AG08395 (cell line): ENCODE data around the gene CHAD.

Experiments
- DNase-seq: peaks from one replicate; pipeline ENCODE4 v3.0.0; 2012; ENCODE audit warnings: mixed read lengths, low spot score

The CHAD gene

DNA sequence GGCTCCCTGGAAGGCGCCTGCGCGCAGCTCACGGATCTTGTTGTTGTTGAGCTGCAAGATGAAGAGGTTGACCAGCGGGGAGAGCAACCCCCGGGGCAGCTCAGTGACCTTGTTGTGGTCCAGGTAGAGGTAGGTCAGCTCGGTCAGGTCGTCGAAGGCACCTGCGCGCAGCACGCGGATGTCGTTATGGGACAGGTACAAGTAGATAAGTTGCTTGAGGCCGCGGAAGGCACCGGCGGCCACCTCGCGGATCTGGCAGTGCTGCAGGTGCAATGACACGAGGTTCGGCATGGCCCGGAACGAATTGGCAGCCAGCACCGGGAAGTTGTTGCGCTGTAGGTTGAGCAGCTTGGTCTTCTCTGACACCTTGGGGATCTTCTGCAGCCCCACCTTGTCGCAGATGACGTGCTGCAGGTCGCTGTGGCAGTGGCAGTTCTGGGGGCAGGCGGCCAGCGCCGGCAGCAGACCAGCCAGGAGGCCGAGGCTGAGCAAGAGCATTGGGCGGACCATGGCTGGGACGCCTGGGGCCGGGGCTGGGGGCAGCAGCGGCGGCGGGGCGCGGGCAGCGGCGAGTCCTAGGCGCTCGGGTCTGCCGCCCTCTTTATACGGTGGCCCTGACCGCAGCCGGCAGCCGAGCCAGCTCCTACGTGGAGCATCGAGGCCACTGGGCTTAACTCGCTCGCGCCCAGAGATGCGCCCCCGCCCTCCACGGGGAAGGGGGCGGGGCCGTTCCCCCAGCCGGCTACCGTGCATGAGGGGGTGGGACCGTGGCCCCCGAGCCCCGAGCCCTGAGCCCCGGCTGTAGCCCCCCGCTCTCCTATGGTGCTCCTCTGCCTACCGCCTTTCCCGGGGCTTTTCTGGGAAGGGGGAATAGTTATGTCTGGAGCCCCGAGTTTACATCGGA is at the start of gene CHAD:
Gene CHAD (minus strand): TSS at position 577 of the 904 bp plus-strand sequence. CDS start 67 bp downstream, at position 510.
- peak; percentile 41 for DNase-seq

DNA sequence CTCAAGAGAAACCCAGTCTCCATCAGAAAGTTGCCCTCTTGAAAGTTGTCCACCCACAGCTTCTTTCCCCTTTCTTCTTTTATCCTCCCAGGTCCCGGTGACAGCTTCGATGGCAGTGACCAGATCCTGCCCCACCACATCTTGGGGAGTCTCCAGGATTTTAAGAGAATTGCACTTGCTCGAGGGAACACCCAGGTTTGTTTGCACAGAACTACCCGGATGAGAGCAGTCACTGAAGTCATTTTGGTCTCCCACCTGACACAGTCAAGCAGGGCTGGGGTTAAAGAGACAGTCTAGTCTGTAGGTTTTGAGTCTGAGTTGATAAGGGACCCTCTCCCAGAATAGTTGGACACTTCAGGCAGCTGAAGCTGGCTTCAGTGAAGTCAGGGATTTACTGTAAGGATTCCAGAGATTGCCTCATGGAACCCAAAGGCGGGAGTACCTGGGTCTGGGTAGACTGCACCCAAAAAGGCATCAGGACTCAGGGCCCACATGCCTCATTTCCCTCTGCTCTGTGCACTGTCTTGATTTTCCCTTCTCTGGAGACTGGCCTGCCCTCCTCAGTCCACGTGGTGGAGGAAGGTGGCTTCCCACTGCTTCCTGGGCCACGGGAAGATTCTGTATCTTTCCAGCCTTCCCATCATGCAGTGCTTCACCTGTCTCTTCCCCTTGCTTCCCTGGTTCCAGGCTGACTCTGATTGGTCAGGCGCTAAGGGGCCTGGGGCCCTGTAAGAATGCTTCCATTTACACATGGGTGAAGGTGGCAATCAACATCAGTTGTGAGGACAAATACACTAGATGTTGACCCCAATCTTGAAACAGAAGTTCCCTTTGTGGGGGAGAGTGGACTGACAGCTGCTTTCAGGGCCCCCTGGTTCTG is 49.1 kb upstream of the CHAD start:
- no peak for DNase-seq

GRCh38 chr17:50517011-50517410 is 48.3 kb upstream of the CHAD start:
- DNase-seq: no peak

DNA sequence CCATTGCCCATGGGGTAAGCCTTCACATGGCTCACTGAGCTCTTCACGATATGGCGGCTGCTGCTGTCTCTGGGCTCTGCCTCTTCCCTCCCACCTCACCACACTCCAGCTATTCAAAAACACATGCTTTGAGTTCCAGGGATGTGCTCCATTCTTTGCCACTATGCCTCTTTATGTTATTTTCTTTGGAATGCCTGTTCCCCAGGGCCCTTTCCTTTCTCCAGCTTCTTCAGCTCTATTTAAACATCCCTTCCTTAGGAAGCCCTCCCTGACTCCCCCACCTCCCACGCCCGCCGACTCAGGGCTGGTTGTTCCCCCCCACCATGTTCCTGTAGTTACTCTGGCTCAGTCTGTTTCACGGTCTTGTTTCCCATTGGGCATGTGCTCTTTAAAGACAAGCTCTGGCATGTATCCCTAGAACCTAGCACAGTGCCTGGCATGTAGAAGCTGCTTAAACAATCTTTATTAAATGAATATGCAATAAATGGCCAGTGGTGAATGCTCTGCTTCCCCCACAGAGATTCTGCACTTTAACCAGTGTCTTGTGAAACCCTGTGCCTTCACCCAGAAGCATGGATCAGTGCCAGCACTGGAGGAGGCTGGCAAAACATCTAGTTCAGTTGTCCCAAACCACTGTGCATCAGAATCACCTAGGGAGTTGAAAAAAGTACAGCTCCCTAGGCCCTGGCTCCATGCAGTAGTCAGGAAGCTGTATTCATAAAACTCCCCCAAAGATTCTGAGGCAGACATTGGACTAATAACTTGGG is 46.4 kb upstream of the CHAD start:
- DNase-seq: peak; percentile 44

- no peak for DNase-seq
Measured at GRCh38 chr17:50514388-50514787, 45.7 kb upstream of the CHAD start.

- no peak for DNase-seq
Measured at GRCh38 chr17:50513495-50513894, 44.8 kb upstream of the CHAD start.

DNA sequence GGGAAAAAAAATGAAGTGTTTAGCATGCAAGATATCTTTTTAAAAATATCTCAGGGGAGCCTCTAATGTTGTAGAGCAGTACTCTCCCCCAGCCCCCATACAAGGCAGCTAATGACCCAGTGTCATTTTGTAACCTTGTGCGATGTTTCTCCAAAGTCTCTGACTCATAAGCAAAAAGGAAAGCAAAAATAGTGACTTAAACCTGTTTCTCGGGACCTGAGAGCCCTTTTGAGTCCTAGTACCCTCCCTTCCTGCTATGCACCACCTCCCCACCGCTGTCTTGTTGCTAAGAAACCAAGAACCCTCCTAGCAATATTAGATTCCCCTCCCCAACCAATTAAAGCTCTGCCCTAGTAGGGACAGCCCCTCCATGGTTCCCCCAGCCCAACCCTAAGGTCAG is 42.4 kb upstream of the CHAD start:
- DNase-seq: no peak

- no peak for DNase-seq
Measured at GRCh38 chr17:50508573-50509460, 40.1 kb upstream of the CHAD start.

- peak; percentile 86 for DNase-seq
Measured at GRCh38 chr17:50507871-50508572, 39.3 kb upstream of the CHAD start, which contains the start of gene MYCBPAP. MYCBPAP (plus strand) TSS chr17:50508439; CDS start chr17:50508675, 236 bp downstream.

DNA sequence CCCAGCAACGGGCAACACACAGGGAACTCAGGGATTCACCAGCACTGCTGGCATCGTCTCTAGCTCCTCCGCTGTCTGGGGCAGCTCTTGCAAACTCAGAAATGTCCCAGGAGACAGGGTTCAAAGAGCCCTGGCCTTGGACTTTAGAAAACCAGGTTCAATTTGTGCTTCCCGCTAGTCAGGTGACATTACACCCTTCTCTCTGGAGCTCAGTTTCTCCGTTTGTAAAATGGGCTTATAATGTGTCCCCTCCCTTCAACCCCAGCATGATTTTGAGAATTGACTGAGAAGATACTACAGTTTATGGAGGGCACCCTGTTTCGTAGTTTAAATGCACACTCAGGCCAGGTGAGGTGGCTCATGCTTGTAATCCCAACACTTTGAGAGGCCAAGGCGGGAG is 37.6 kb upstream of the CHAD start:
- no peak for DNase-seq

GRCh38 chr17:50505591-50506130 is 37.0 kb upstream of the CHAD start:
- no peak for DNase-seq

DNA sequence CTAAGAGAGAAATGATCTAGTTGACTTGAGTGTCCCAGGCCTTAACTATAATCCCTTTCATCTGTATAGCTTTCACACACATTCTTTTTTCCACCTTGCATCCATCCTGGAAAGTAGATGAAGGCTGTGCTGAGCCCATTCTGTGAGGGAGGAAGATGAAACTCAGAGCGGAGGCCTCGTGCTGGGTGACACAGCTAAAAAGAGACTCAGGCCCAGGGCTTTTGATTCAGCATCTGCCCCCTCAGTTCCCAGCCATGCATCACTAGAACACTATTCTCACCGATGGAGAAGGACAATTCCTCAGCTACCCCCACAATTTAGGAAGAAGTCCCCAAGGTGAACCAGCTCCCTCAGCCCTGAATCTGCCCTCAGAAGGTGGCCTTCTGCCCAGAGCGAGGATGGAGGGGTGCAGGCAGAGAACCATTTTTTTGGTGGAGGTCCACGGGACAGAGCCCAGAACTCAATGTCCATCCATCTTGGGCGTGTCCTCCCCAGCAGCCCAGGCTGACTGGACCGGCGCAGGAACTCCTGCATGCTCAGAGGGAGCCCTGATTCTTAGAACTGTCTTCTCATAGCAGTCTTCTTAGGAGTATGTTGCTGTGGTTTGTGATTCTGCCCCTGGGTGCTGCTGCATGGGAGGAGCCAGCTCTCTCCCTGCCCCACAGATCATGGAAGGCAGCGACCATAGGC is 33.8 kb upstream of the CHAD start:
- no peak for DNase-seq

DNA sequence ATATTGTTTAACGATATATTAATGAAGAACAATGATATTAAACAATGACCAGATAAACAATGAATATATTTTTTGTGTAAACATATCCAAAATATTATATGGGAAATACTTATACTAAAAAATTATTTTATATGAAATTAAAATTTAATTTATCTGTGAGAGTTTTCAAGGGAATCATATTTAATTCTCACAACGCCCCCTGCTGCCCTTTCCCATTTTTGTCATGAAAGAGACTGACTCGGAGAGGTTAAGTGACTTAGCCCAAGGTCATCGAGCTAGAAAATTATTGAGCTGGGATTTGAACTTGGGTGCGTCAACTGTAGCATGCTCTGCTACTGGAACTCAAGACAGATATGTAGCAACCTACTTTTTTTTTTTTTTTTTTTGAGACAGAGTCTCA is 32.4 kb upstream of the CHAD start:
- no peak for DNase-seq

DNA sequence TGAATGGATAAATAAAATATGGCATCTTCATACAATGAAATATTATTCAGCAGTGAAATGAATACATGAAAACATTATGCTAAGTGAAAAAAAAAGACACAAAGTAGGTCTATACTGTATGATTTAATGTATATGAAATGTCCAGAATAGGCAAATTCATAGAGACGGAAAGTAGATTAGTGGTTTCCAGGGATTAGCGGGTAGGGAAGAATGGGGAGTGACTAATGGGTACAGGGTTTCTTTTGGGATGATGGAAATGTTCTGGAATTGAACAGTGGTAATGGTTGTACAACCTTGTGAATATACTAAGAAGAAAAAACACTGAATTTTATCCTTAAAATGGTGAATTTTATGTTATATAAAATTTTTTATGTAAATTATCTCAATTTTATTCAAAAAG is 31.0 kb upstream of the CHAD start:
- DNase-seq: no peak

DNA sequence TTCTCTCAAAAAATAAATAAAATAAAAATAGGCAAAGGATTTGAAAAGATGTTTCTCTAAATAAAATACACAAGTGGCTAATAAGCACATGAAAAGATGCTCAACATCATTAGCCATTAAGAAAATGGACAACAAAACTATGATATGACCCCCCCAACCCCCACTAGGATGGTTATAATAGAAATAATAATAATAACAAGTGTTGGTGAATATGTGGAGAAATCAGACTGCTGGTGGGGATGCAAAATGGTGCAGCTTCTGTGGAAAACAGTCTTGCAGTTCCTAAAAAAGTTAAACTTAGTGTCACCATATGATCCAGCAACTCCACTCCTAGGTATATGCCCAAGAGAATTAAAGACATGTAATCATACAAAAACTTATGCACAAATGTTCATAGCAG is 30.6 kb upstream of the CHAD start:
- DNase-seq: no peak

GRCh38 chr17:50498021-50498874 is 29.6 kb upstream of the CHAD start:
- no peak for DNase-seq

- DNase-seq: no peak
Measured at GRCh38 chr17:50495918-50496317, 27.2 kb upstream of the CHAD start.

GRCh38 chr17:50495217-50495823 is 26.6 kb upstream of the CHAD start:
- DNase-seq: no peak
